Measurements from ENCODE around the gene CEP89. TPM values are rescaled to one million over a fixed set of nuclear protein-coding genes. Genes with fewer than 3 reads are reported as not detected.

The CEP89 gene
- total RNA-seq, 2 experiments from 2014 or later = 10.3 to 12.1 TPM

GRCh38 chr19:32908641-32909190 lies 63.0 kb downstream of the CEP89 start:
- CTCF ChIA-PET = no interaction called here
- intact Hi-C loops (cut with micrococcal nuclease) = no loop called here

GRCh38 chr19:32902448-32902847 lies 69.3 kb downstream of the CEP89 start:
- Mint-ChIP-seq H3K4me1 (ENCODE audit: low read depth) (no peaks in the 10 kb centered on the region), H3K9me3 (peaks cover 8% of the 10 kb centered on the region), H3K36me3 (ENCODE audit: low read depth) (peaks cover 15% of the 10 kb centered on the region), H3K27ac (no peak overlapping the region), H3K27me3 (no peaks in the 10 kb centered on the region), H3K4me3 (no peak overlapping the region)
- ChIA-PET CTCF (no interaction called here), POLR2A (no interaction called here)
- intact Hi-C loops (cut with micrococcal nuclease) = no loop called here
- DNase-seq (no peak), ATAC-seq (no peak)
- TF ChIP-seq CTCF (IDR thresholded peaks at IDR 0.05) = no peak

More at GRCh38 chr19:32908641-32909190, 63.0 kb downstream of the CEP89 start:
- DNase-seq (no peak), ATAC-seq (no peak)
- POLR2A ChIA-PET = no interaction called here
- no peak for TF ChIP-seq CTCF (IDR thresholded peaks at IDR 0.05)
- Mint-ChIP-seq H3K36me3 (ENCODE audit: low read depth) (peaks cover 21% of the 10 kb centered on the region), H3K4me1 (ENCODE audit: low read depth) (no peaks in the 10 kb centered on the region), H3K27ac (no peak overlapping the region), H3K9me3 (peaks cover 8% of the 10 kb centered on the region), H3K27me3 (no peaks in the 10 kb centered on the region), H3K4me3 (no peak overlapping the region)

- no peak for TF ChIP-seq CTCF (IDR thresholded peaks at IDR 0.05)
- Mint-ChIP-seq H3K27ac (no peak overlapping the region), H3K27me3 (no peaks in the 10 kb centered on the region), H3K4me1 (ENCODE audit: low read depth) (no peaks in the 10 kb centered on the region), H3K36me3 (ENCODE audit: low read depth) (peaks cover 15% of the 10 kb centered on the region), H3K4me3 (no peak overlapping the region), H3K9me3 (peaks cover 8% of the 10 kb centered on the region)
- POLR2A ChIA-PET = interaction anchor here (0.7 kb wide), 1 partner anchor 9 kb away, joined by 3 read pairs; no protein-coding TSS in a partner anchor
- DNase-seq = no peak
- intact Hi-C loops (cut with micrococcal nuclease) = no loop called here
- ATAC-seq = no peak
- CTCF ChIA-PET = no interaction called here
Measured at GRCh38 chr19:32901504-32902161, 70.1 kb downstream of the CEP89 start.

GRCh38 chr19:32896516-32897214 lies 75.1 kb downstream of the CEP89 start:
- H3K4me1 Mint-ChIP-seq (ENCODE audit: low read depth) = peaks cover 5% of the 10 kb centered on the region
- peaks cover 32% of the 10 kb centered on the region for H3K36me3 Mint-ChIP-seq (ENCODE audit: low read depth)
- no peak for ATAC-seq
- CTCF ChIA-PET = no interaction called here
- no peaks in the 10 kb centered on the region for H3K27me3 Mint-ChIP-seq
- POLR2A ChIA-PET = no interaction called here
- intact Hi-C loops (cut with micrococcal nuclease) = no loop called here
- DNase-seq = no peak
- H3K9me3 Mint-ChIP-seq = peaks cover 12% of the 10 kb centered on the region
- no peak for TF ChIP-seq CTCF (IDR thresholded peaks at IDR 0.05)
- H3K27ac Mint-ChIP-seq = no peak overlapping the region
- H3K4me3 Mint-ChIP-seq = no peak overlapping the region

- H3K9me3 Mint-ChIP-seq = peaks cover 15% of the 10 kb centered on the region
- no peaks in the 10 kb centered on the region for H3K27me3 Mint-ChIP-seq
- no peak overlapping the region for H3K27ac Mint-ChIP-seq
- peaks cover 5% of the 10 kb centered on the region for H3K4me1 Mint-ChIP-seq (ENCODE audit: low read depth)
- ChIA-PET POLR2A (no interaction called here), CTCF (no interaction called here)
- peaks cover 32% of the 10 kb centered on the region for H3K36me3 Mint-ChIP-seq (ENCODE audit: low read depth)
- intact Hi-C loops (cut with micrococcal nuclease) = no loop called here
- DNase-seq (no peak), ATAC-seq (peak; percentile 60)
- H3K4me3 Mint-ChIP-seq = no peak overlapping the region
- no peak for TF ChIP-seq CTCF (IDR thresholded peaks at IDR 0.05)
Measured at GRCh38 chr19:32895384-32895783, 76.4 kb downstream of the CEP89 start.

Data from activated CD8-positive, alpha-beta T cell treated with anti-CD3 and anti-CD28 coated beads for 36 hours (primary cell).